ENCODE measurements around the gene ADISSP.

ADISSP gene

GRCh38 chr20:3740615-3741301 lies 26.8 kb downstream of the ADISSP start:
- H3K27ac ChIP-seq = no peak overlapping the region

GRCh38 chr20:3739926-3740451 lies 27.6 kb downstream of the ADISSP start:
- no peak for DNase-seq (ENCODE audit: low read depth, low spot score)
- no peak overlapping the region for H3K27ac ChIP-seq

More at GRCh38 chr20:3740615-3741301, 26.8 kb downstream of the ADISSP start:
- no peak for DNase-seq (ENCODE audit: low read depth, low spot score)

- no peak overlapping the region for H3K27ac ChIP-seq
- DNase-seq (ENCODE audit: low read depth, low spot score) = no peak
Measured at GRCh38 chr20:3739054-3739925, 28.3 kb downstream of the ADISSP start.

- H3K27ac ChIP-seq = no peak overlapping the region
- no peak for DNase-seq (ENCODE audit: low read depth, low spot score)
Measured at GRCh38 chr20:3738111-3739053, 29.2 kb downstream of the ADISSP start.

GRCh38 chr20:3735768-3736167 lies 31.8 kb downstream of the ADISSP start:
- DNase-seq (ENCODE audit: low read depth, low spot score) = no peak
- no peak overlapping the region for H3K27ac ChIP-seq

GRCh38 chr20:3734111-3734843 lies 33.3 kb downstream of the ADISSP start:
- DNase-seq (ENCODE audit: low read depth, low spot score) = no peak
- no peak overlapping the region for H3K27ac ChIP-seq

- no peak for DNase-seq (ENCODE audit: low read depth, low spot score)
- no peak overlapping the region for H3K27ac ChIP-seq
Measured at GRCh38 chr20:3733119-3733995, 34.2 kb downstream of the ADISSP start.

- no peak for DNase-seq (ENCODE audit: low read depth, low spot score)
- H3K27ac ChIP-seq = no peak within 1 kb of the TSS
Measured at GRCh38 chr20:3732327-3733118, 35.0 kb downstream of the ADISSP start, which contains the start of gene HSPA12B. TSS of gene HSPA12B (plus strand) at chr20:3732685. CDS start at chr20:3738675, 5,990 bp downstream.

GRCh38 chr20:3731944-3732326 lies 35.6 kb downstream of the ADISSP start:
- no peak for DNase-seq (ENCODE audit: low read depth, low spot score)
- H3K27ac ChIP-seq = no peak overlapping the region

- H3K27ac ChIP-seq = no peak overlapping the region
- DNase-seq (ENCODE audit: low read depth, low spot score) = no peak
Measured at GRCh38 chr20:3730803-3731672, 36.5 kb downstream of the ADISSP start.

- no peak overlapping the region for H3K27ac ChIP-seq
- no peak for DNase-seq (ENCODE audit: low read depth, low spot score)
Measured at GRCh38 chr20:3729811-3730540, 37.6 kb downstream of the ADISSP start.

- no peak for DNase-seq (ENCODE audit: low read depth, low spot score)
- no peak overlapping the region for H3K27ac ChIP-seq
Measured at GRCh38 chr20:3729378-3729777, 38.2 kb downstream of the ADISSP start.

- H3K27ac ChIP-seq = no peak overlapping the region
- no peak for DNase-seq (ENCODE audit: low read depth, low spot score)
Measured at GRCh38 chr20:3728876-3729275, 38.7 kb downstream of the ADISSP start.

- no peak overlapping the region for H3K27ac ChIP-seq
- no peak for DNase-seq (ENCODE audit: low read depth, low spot score)
Measured at GRCh38 chr20:3728354-3728753, 39.2 kb downstream of the ADISSP start.

GRCh38 chr20:3727401-3728021 lies 40.0 kb downstream of the ADISSP start:
- no peak overlapping the region for H3K27ac ChIP-seq
- no peak for DNase-seq (ENCODE audit: low read depth, low spot score)

- no peak overlapping the region for H3K27ac ChIP-seq
- no peak for DNase-seq (ENCODE audit: low read depth, low spot score)
Measured at GRCh38 chr20:3724356-3724755, 43.2 kb downstream of the ADISSP start.
